Kidney epithelial cell (primary cell): ENCODE data around the gene FSTL4. TPM values are rescaled to one million over a fixed set of nuclear protein-coding genes. Genes with fewer than 3 reads are reported as not detected.

Experiments used
- DNase-seq: peaks from one replicate; pipeline ENCODE4 v3.0.0-alpha.2; 2010; ENCODE audit warnings: low read depth
- H3K27me3 ChIP-seq: 2 replicates; pipeline ENCODE4 v1.6.0; 2011; ENCODE audit warnings: low read length; ENCODE audit not compliant: control insufficient read depth, insufficient read depth
- H3K36me3 ChIP-seq: 2 replicates; pipeline ENCODE4 v1.5.1; 2011; ENCODE audit warnings: low read length; ENCODE audit not compliant: control insufficient read depth, insufficient read depth
- H3K4me3 ChIP-seq: 2 replicates; pipeline ENCODE4 v1.5.1; 2011; ENCODE audit warnings: low read depth, mild to moderate bottlenecking, control low read depth, low read length
- CTCF ChIP-seq: IDR thresholded peaks from 2 replicates; pipeline ENCODE4 v1.5.1; 2011; ENCODE audit warnings: mild to moderate bottlenecking, moderate library complexity, low read length, control low read depth, inconsistent platforms; ENCODE audit not compliant: insufficient read depth, poor library complexity, severe bottlenecking
- total RNA-seq: library from RNA; depleted of rRNA; stranded (reverse); fragments of >200 nt; gene quantifications from 2 replicates; pipeline ENCODE4 v1.2.3, GENCODE V29; 2015

Gene FSTL4
- total RNA-seq, 1 donor from 2014 or later: not detected

- TF ChIP-seq CTCF: no peak
- H3K27me3 ChIP-seq: no peaks in the 10 kb centered on the region
These were observed 448.5 kb downstream of the FSTL4 start for GRCh38 chr5:133163839-133164238.

GRCh38 chr5:133159543-133159942 lies 452.8 kb downstream of the FSTL4 start:
- H3K4me3 ChIP-seq: no peak overlapping the region
- no peak for DNase-seq
- H3K36me3 ChIP-seq: no peaks in the 10 kb centered on the region
- H3K27me3 ChIP-seq: no peaks in the 10 kb centered on the region
- no peak for TF ChIP-seq CTCF

More at GRCh38 chr5:133163839-133164238, 448.5 kb downstream of the FSTL4 start:
- no peak for DNase-seq
- Histone ChIP-seq H3K36me3 (no peaks in the 10 kb centered on the region), H3K4me3 (no peak overlapping the region)

GRCh38 chr5:133155326-133155969 lies 456.9 kb downstream of the FSTL4 start:
- no peaks in the 10 kb centered on the region for H3K36me3 ChIP-seq

GRCh38 chr5:133154274-133155075 lies 457.9 kb downstream of the FSTL4 start:
- TF ChIP-seq CTCF: no peak
- DNase-seq: no peak
- H3K27me3 ChIP-seq: no peaks in the 10 kb centered on the region
- H3K36me3 ChIP-seq: no peaks in the 10 kb centered on the region
- no peak overlapping the region for H3K4me3 ChIP-seq

More at GRCh38 chr5:133155326-133155969, 456.9 kb downstream of the FSTL4 start:
- no peak overlapping the region for H3K4me3 ChIP-seq
- H3K27me3 ChIP-seq: no peaks in the 10 kb centered on the region
- TF ChIP-seq CTCF: no peak
- no peak for DNase-seq

GRCh38 chr5:133150909-133151544 lies 461.3 kb downstream of the FSTL4 start:
- no peak overlapping the region for H3K4me3 ChIP-seq
- no peaks in the 10 kb centered on the region for H3K27me3 ChIP-seq
- TF ChIP-seq CTCF: no peak
- H3K36me3 ChIP-seq: no peaks in the 10 kb centered on the region
- no peak for DNase-seq
